Cerebellar cortex (tissue), 1 donor: ENCODE measurements around the gene USP25.

ENCODE experiments used
- DNase-seq: peaks from one replicate; pipeline ENCODE4 v3.0.0-alpha.2; 2015; ENCODE audit warnings: low spot score

Gene USP25

GRCh38 chr21:15729674-15730483, at the start of gene USP25:
Gene USP25 (plus strand): TSS chr21:15729982. CDS start chr21:15730394, 412 bp downstream.
- DNase-seq = peak; percentile 81

- no peak for DNase-seq
Observed at GRCh38 chr21:15682186-15682895, 47.4 kb upstream of the USP25 start.

GRCh38 chr21:15682977-15683376, 46.8 kb upstream of the USP25 start:
- no peak for DNase-seq

- no peak for DNase-seq
Observed at GRCh38 chr21:15686506-15686905, 43.3 kb upstream of the USP25 start.

GRCh38 chr21:15687208-15687607, 42.6 kb upstream of the USP25 start:
- DNase-seq = no peak

- no peak for DNase-seq
Observed at GRCh38 chr21:15688016-15688415, 41.8 kb upstream of the USP25 start.

GRCh38 chr21:15688809-15689208, 41.0 kb upstream of the USP25 start:
- no peak for DNase-seq

- no peak for DNase-seq
Observed at GRCh38 chr21:15692711-15693110, 37.1 kb upstream of the USP25 start.

- no peak for DNase-seq
Observed at GRCh38 chr21:15695241-15695640, 34.5 kb upstream of the USP25 start.

GRCh38 chr21:15701830-15702229, 28.0 kb upstream of the USP25 start:
- DNase-seq = no peak

- DNase-seq = no peak
Observed at GRCh38 chr21:15703932-15704331, 25.9 kb upstream of the USP25 start.

- no peak for DNase-seq
Observed at GRCh38 chr21:15706696-15707095, 23.1 kb upstream of the USP25 start.

GRCh38 chr21:15713412-15713811, 16.4 kb upstream of the USP25 start:
- DNase-seq = no peak

GRCh38 chr21:15718711-15719110, 11.1 kb upstream of the USP25 start:
- no peak for DNase-seq

GRCh38 chr21:15719976-15720375, 9.8 kb upstream of the USP25 start:
- DNase-seq = no peak

- DNase-seq = no peak
Observed at GRCh38 chr21:15722591-15723324, 7.0 kb upstream of the USP25 start.

GRCh38 chr21:15725949-15726348, 3.8 kb upstream of the USP25 start:
- DNase-seq = no peak

- no peak for DNase-seq
Observed at GRCh38 chr21:15728046-15728445, 1.7 kb upstream of the USP25 start.

- DNase-seq = no peak
Observed at GRCh38 chr21:15729346-15729673, 472 bp upstream of the USP25 start.

- peak; percentile 43 for DNase-seq
Observed at GRCh38 chr21:15730484-15731242, 881 bp downstream of the USP25 start.

GRCh38 chr21:15731243-15731613, 1.4 kb downstream of the USP25 start:
- DNase-seq = no peak

- DNase-seq = no peak
Observed at GRCh38 chr21:15732290-15732995, 2.7 kb downstream of the USP25 start.
